HepG2 (cell line): ENCODE data around the gene FUT3. TPM values are rescaled to one million over a fixed set of nuclear protein-coding genes. Genes with fewer than 3 reads are reported as not detected.

ENCODE experiments used
- ATAC-seq: fragments of 200-7000 bp; cut with Tn5 transposase; 3 replicates; pipeline ENCODE4 v1.9.1; 2020; ENCODE audit warnings: mild to moderate bottlenecking, moderate library complexity
- BruUV-seq: library from RNA; stranded (reverse); fragments of 400-500 nt; replicated peaks from 2 replicates; lab custom pipeline; 2021; lab: Mats Ljungman, UMichigan
- CTCF ChIA-PET: fragments of 300-600 bp; formaldehyde crosslinking; extraction: SDS; loops from one replicate; lab custom pipeline; 2021; ENCODE audit warnings: low total read pairs, inconsistent platforms, low intra/inter-chr PET ratio; lab: Yijun Ruan, JAX
- POLR2A ChIA-PET: fragments of 350-600 bp; sonication (Branson Sonifier 250); formaldehyde crosslinking; loops from one replicate; lab custom pipeline; 2020; ENCODE audit warnings: antibody characterized with exemption, inconsistent platforms; lab: Yijun Ruan, JAX
- DNase-seq: peaks from one replicate; pipeline ENCODE4 v3.0.0-alpha.2; 2015; ENCODE audit warnings: low spot score
- FAIRE-seq: peaks from 3 replicates; lab custom pipeline; 2011; peaks lifted over from hg19 to GRCh38; lab: Jason Lieb, UNC
- H2AFZ ChIP-seq: one replicate; pipeline ENCODE4 v1.6.1; 2011; ENCODE audit warnings: low read length, inconsistent platforms
- H3K27ac ChIP-seq: fragments of 300-600 bp; 3 replicates; pipeline ENCODE4 v1.8.0; 2011; ENCODE audit warnings: mixed run types, mild to moderate bottlenecking, mixed read lengths, low read length, inconsistent platforms; ENCODE audit not compliant: insufficient read depth; ENCODE audit errors: extremely low read length
- H3K27me3 ChIP-seq, 2 experiments: fragments of 200-600 bp in 1 of 2; 2 replicates in 1 of 2; 3 replicates in 1 of 2; pipeline versions ENCODE4 v1.6.0 to v1.8.0; 2011; ENCODE audit warnings: low read length in 2 of 2, mild to moderate bottlenecking in 2 of 2, moderate library complexity in 2 of 2, inconsistent platforms in 1 of 2; ENCODE audit not compliant: insufficient read depth in 2 of 2, control insufficient read depth in 1 of 2
- H3K36me3 ChIP-seq, 2 experiments: fragments of 200-600 bp in 1 of 2; replicated peaks in 1 of 2; 2 replicates in 1 of 2; 3 replicates in 1 of 2; pipeline versions ENCODE4 v1.5.1 to v1.8.0; 2011; ENCODE audit warnings: low read length in 2 of 2, inconsistent platforms in 1 of 2; ENCODE audit not compliant: insufficient read depth in 2 of 2, control insufficient read depth in 1 of 2
- H3K4me1 ChIP-seq: 2 replicates; pipeline ENCODE4 v1.5.1; 2012; ENCODE audit warnings: low read length, inconsistent platforms; ENCODE audit not compliant: insufficient read depth
- H3K4me2 ChIP-seq: 2 replicates; pipeline ENCODE4 v1.6.0; 2011; ENCODE audit warnings: low read depth, low read length, inconsistent platforms
- H3K4me3 ChIP-seq, 3 experiments: fragments of 200-600 bp in 1 of 3; sonication (generic), shearing (Covaris generic) in 1 of 3; replicated peaks in 1 of 3; 2 replicates each; pipeline ENCODE4 v1.5.1; 2011 to 2016; ENCODE audit warnings: low read length in 3 of 3, inconsistent platforms in 2 of 3, low read depth in 2 of 3, mild to moderate bottlenecking in 2 of 3, control low read depth in 1 of 3, mixed read lengths in 1 of 3; ENCODE audit not compliant: insufficient read depth in 1 of 3
- H3K79me2 ChIP-seq: one replicate; pipeline ENCODE4 v1.6.1; 2011; ENCODE audit warnings: low read length, inconsistent platforms; ENCODE audit not compliant: insufficient read depth
- H3K9ac ChIP-seq: 2 replicates; pipeline ENCODE4 v1.6.0; 2011; ENCODE audit warnings: mild to moderate bottlenecking, low read depth, low read length, inconsistent platforms; ENCODE audit not compliant: insufficient read depth
- H3K9me3 ChIP-seq: 2 replicates; pipeline ENCODE4 v1.5.1; 2012; ENCODE audit warnings: mild to moderate bottlenecking, low read length
- H4K20me1 ChIP-seq: 2 replicates; pipeline ENCODE4 v1.6.0; 2011; ENCODE audit warnings: inconsistent platforms, mild to moderate bottlenecking, low read length, moderate library complexity; ENCODE audit not compliant: insufficient read depth
- AGO1 ChIP-seq: fragments of 200-400 bp; formaldehyde crosslinking; IDR thresholded peaks from 2 replicates; pipeline ENCODE4 v1.6.1; 2017; ENCODE audit warnings: mild to moderate bottlenecking, low read depth, low read length, moderate library complexity; ENCODE audit not compliant: poor library complexity, severe bottlenecking
- FOXC1 ChIP-seq: sonication (generic); formaldehyde crosslinking; IDR thresholded peaks from 2 replicates; pipeline ENCODE4 v1.8.0; 2022; ENCODE audit warnings: mild to moderate bottlenecking, missing genetic modification reagents, borderline replicate concordance
- KDM2A ChIP-seq: sonication (generic); formaldehyde crosslinking; IDR thresholded peaks from 2 replicates; pipeline ENCODE4 v1.4.0; 2020; ENCODE audit warnings: low read depth, missing genetic modification reagents, borderline replicate concordance
- KLF13 ChIP-seq: sonication (generic); formaldehyde crosslinking; IDR thresholded peaks from 2 replicates; pipeline ENCODE4 v1.4.0; 2020; ENCODE audit warnings: mild to moderate bottlenecking, missing genetic modification reagents
- MIER2 ChIP-seq: IDR thresholded peaks from 2 replicates; pipeline ENCODE4 v1.6.1; 2016; ENCODE audit warnings: missing biosample characterization, missing genetic modification reagents
- SRSF9 ChIP-seq: fragments of 200-400 bp; formaldehyde crosslinking; IDR thresholded peaks from 2 replicates; pipeline ENCODE4 v1.6.1; 2018; ENCODE audit warnings: borderline replicate concordance, mild to moderate bottlenecking, low read depth, low read length; ENCODE audit not compliant: insufficient read depth, poor library complexity, severe bottlenecking
- SUZ12 ChIP-seq: fragments of 150-350 bp; IDR thresholded peaks from 2 replicates; pipeline ENCODE4 v1.6.1; 2014; ENCODE audit warnings: low read depth, low read length
- XRCC5 ChIP-seq: fragments of 200-400 bp; formaldehyde crosslinking; optimal IDR thresholded peaks from 2 replicates; pipeline ENCODE3; 2017; ENCODE audit warnings: mild to moderate bottlenecking, low read length
- YEATS4 ChIP-seq: sonication (generic); formaldehyde crosslinking; IDR thresholded peaks from 2 replicates; pipeline ENCODE4 v1.4.0; 2020; ENCODE audit warnings: missing genetic modification reagents, borderline replicate concordance
- ZBTB1 ChIP-seq: sonication (generic); formaldehyde crosslinking; IDR thresholded peaks from 2 replicates; pipeline ENCODE4 v1.4.0; 2020; ENCODE audit warnings: missing genetic modification reagents, borderline replicate concordance
- ZFAT ChIP-seq: sonication (generic); formaldehyde crosslinking; conservative IDR thresholded peaks from 2 replicates; pipeline ENCODE4 v1.8.1; 2023; ENCODE audit warnings: missing genetic modification reagents, inconsistent platforms
- ZFP37 ChIP-seq: sonication (generic); formaldehyde crosslinking; IDR thresholded peaks from 2 replicates; pipeline ENCODE4 v1.4.0; 2020; ENCODE audit warnings: missing genetic modification reagents, borderline replicate concordance
- ZNF350 ChIP-seq: sonication (generic); formaldehyde crosslinking; IDR thresholded peaks from 2 replicates; pipeline ENCODE4 v1.4.0; 2020; ENCODE audit warnings: mild to moderate bottlenecking, low read depth, missing genetic modification reagents, borderline replicate concordance
- ZNF781 ChIP-seq: sonication (generic); formaldehyde crosslinking; IDR thresholded peaks from 2 replicates; pipeline ENCODE4 v1.5.1; 2020; ENCODE audit warnings: borderline replicate concordance, mild to moderate bottlenecking, missing genetic modification reagents; ENCODE audit errors: not compliant biosample characterization
- ZSCAN31 ChIP-seq: sonication (generic); formaldehyde crosslinking; IDR thresholded peaks from 2 replicates; pipeline ENCODE4 v1.5.0; 2020; ENCODE audit warnings: low read depth, mild to moderate bottlenecking, missing genetic modification reagents
- WGBS: methylation state at CpG from one replicate; pipeline ENCODE4 v1.1.6; 2017; ENCODE audit warnings: low lambda C conversion rate; 5-methylcytosine and 5-hydroxymethylcytosine counted together
- in situ Hi-C: cut with HindIII; loops from 2 replicates; pipeline ENCODE4 v1.10.0; 2017; ENCODE audit warnings: low pct_unique_long_range_greater_than_20kb; ENCODE audit not compliant: extremely low pct_ligation_motif_present
- intact Hi-C: fragments of 100-400 bp; cut with micrococcal nuclease; formaldehyde crosslinking; loops from one replicate; pipeline ENCODE4 v1.10.0; 2022; ENCODE audit not compliant: unreplicated experiment
- polyA plus RNA-seq, 8 experiments: library from polyadenylated mRNA; depleted of rRNA in 3 of 8; stranded (reverse) in 7 of 8; unstranded in 1 of 8; fragments of >200 nt; fragmentation: Illumina TruSeq in 4 of 8; extraction: Trizol in 4 of 8; gene quantifications; 2 replicates each; pipeline versions ENCODE4 v1.2.1 to v1.2.3, GENCODE V29; 2011 to 2016; ENCODE audit warnings: low read depth in 4 of 8, missing spikeins in 1 of 8, mixed read lengths in 1 of 8; ENCODE audit not compliant: insufficient read depth in 1 of 8
- total RNA-seq, 5 experiments: library from RNA; depleted of rRNA; stranded (reverse); fragments of >200 nt; fragmentation: Illumina TruSeq; extraction: Trizol; gene quantifications; 2 replicates each; pipeline ENCODE4 v1.2.3, GENCODE V29; 2016; ENCODE audit warnings: low read depth in 1 of 5
- TF ChIP-seq, protein P1 (sequence below): sonication (generic); formaldehyde crosslinking; IDR thresholded peaks from 2 replicates; pipeline ENCODE4 v1.4.0; 2020; ENCODE audit warnings: missing genetic modification reagents
- TF ChIP-seq, protein P2 (sequence below): IDR thresholded peaks from 2 replicates; pipeline ENCODE4 v1.6.1; 2018; ENCODE audit warnings: missing genetic modification reagents
- TF ChIP-seq, protein P3 (sequence below): sonication (generic); formaldehyde crosslinking; IDR thresholded peaks from 2 replicates; pipeline ENCODE4 v1.4.0; 2020; ENCODE audit warnings: missing genetic modification reagents, borderline replicate concordance

Gene FUT3
- total and polyA plus RNA-seq, 2 of the 13 experiments (the other 11 are each of a cell fraction or from before 2014, with no cell fraction given) = 0.53 to 1.1 TPM

DNA sequence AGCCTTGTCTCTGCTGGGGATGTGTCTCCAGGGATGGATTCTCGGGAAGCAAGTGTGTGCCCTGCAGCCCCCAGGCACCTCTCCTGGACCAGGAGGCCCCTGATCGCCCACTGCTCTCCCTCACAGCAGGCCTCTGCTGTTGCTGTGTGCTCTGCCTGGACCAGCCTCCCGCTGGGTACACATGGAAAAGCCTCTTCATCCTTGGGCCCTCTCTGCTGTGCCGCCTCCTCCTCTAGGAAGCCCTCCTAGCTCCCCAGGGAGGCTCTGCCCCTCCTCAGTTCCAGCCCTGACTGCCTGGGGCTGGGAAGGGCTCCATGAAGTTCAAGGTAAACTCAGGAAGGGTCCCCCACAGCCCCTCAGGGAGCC, 40.3 kb upstream of the FUT3 start:
- ATAC-seq (peak; percentile 17), FAIRE-seq (no peak), DNase-seq (no peak)
- ChIA-PET CTCF (interaction anchor here (1.7 to 3.9 kb wide), 2 partner anchors 87 to 97 kb away, joined by 4 to 71 read pairs; partner anchors contain the start of gene NRTN), POLR2A (interaction anchor here (1.1 to 3.3 kb wide), 6 partner anchors 11 to 88 kb away, joined by 3 to 22 read pairs (median 8); partner anchors contain the start of gene NDUFA11)
- Histone ChIP-seq H3K36me3 (peaks cover 6 to 19% of the 10 kb centered on the region in 2 experiments; a peak in 4 of 5 replicates), H3K9ac (0 out of 2 replicates have a peak overlapping the region, but pooled peaks have one; percentile 17), H3K27ac (no peak overlapping the region), H4K20me1 (no peaks in the 10 kb centered on the region), H3K27me3 (no peaks in the 10 kb centered on the region), H3K4me1 (peaks cover 50% of the 10 kb centered on the region), H3K9me3 (no peaks in the 10 kb centered on the region), H2AFZ (no peak overlapping the region), H3K4me3 (0 out of 6 replicates have a peak overlapping the region, but pooled peaks of 1 of the 3 experiments have one; percentile 14), H3K4me2 (peak overlapping the region; percentile 40; the same call in 1 of the 2 replicates), H3K79me2 (no peaks in the 10 kb centered on the region)
- no CpG with 5 or more reads among the region's 4 CpGs for WGBS
- BruUV-seq = no TSS peak
- intact Hi-C loops = loop anchor here (2.0 kb wide), 1 partner anchor 21 kb away; the partner anchor contains the start of gene FUT5
- in situ Hi-C loops = loop anchor here (5.0 kb wide), 2 partner anchors 54 to 84 kb away; partner anchors contain the start of genes FUT6 and NRTN
- TF ChIP-seq ZNF781 (CRISPR knock-in tag) = no peak
- no peak for TF ChIP-seq MIER2
- TF ChIP-seq, protein P1, sequence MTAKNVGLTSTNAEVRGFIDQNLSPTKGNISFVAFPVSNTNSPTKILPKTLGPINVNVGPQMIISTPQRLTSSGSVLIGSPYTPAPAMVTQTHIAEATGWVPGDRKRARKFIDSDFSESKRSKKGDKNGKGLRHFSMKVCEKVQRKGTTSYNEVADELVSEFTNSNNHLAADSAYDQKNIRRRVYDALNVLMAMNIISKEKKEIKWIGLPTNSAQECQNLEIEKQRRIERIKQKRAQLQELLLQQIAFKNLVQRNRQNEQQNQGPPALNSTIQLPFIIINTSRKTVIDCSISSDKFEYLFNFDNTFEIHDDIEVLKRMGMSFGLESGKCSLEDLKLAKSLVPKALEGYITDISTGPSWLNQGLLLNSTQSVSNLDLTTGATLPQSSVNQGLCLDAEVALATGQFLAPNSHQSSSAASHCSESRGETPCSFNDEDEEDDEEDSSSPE (CRISPR knock-in tag) = no peak
- no peak for TF ChIP-seq AGO1
- TF ChIP-seq KLF13 (CRISPR knock-in tag) = no peak
- no peak for TF ChIP-seq SRSF9
- no peak for TF ChIP-seq ZFAT (CRISPR knock-in tag)
- TF ChIP-seq XRCC5 = no peak
- TF ChIP-seq KDM2A (CRISPR knock-in tag) = no peak
- TF ChIP-seq, protein P2, sequence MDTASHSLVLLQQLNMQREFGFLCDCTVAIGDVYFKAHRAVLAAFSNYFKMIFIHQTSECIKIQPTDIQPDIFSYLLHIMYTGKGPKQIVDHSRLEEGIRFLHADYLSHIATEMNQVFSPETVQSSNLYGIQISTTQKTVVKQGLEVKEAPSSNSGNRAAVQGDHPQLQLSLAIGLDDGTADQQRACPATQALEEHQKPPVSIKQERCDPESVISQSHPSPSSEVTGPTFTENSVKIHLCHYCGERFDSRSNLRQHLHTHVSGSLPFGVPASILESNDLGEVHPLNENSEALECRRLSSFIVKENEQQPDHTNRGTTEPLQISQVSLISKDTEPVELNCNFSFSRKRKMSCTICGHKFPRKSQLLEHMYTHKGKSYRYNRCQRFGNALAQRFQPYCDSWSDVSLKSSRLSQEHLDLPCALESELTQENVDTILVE (CRISPR knock-in tag) = no peak
- no peak for TF ChIP-seq FOXC1
- TF ChIP-seq ZBTB1 (CRISPR knock-in tag) = no peak
- TF ChIP-seq ZFP37 (CRISPR knock-in tag) = no peak
- 0 out of 2 replicates have a peak, but pooled peaks have one; percentile 0 for TF ChIP-seq YEATS4 (CRISPR knock-in tag)
- no peak for TF ChIP-seq SUZ12
- no peak for TF ChIP-seq ZSCAN31 (CRISPR knock-in tag)
- TF ChIP-seq, protein P3, sequence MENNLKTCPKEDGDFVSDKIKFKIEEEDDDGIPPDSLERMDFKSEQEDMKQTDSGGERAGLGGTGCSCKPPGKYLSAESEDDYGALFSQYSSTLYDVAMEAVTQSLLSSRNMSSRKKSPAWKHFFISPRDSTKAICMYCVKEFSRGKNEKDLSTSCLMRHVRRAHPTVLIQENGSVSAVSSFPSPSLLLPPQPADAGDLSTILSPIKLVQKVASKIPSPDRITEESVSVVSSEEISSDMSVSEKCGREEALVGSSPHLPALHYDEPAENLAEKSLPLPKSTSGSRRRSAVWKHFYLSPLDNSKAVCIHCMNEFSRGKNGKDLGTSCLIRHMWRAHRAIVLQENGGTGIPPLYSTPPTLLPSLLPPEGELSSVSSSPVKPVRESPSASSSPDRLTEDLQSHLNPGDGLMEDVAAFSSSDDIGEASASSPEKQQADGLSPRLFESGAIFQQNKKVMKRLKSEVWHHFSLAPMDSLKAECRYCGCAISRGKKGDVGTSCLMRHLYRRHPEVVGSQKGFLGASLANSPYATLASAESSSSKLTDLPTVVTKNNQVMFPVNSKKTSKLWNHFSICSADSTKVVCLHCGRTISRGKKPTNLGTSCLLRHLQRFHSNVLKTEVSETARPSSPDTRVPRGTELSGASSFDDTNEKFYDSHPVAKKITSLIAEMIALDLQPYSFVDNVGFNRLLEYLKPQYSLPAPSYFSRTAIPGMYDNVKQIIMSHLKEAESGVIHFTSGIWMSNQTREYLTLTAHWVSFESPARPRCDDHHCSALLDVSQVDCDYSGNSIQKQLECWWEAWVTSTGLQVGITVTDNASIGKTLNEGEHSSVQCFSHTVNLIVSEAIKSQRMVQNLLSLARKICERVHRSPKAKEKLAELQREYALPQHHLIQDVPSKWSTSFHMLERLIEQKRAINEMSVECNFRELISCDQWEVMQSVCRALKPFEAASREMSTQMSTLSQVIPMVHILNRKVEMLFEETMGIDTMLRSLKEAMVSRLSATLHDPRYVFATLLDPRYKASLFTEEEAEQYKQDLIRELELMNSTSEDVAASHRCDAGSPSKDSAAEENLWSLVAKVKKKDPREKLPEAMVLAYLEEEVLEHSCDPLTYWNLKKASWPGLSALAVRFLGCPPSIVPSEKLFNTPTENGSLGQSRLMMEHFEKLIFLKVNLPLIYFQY (CRISPR knock-in tag) = no peak
- TF ChIP-seq ZNF350 = no peak
